ENCODE results near the gene VAMP2.

VAMP2 gene

GRCh38 chr17:8158267-8159031, 4.3 kb downstream of the VAMP2 start:
- TF ChIP-seq ZFP30 (CRISPR knock-in tag; IDR thresholded peaks at IDR 0.05) (no peak), ARNTL (CRISPR knock-in tag; IDR thresholded peaks at IDR 0.05; ENCODE audit: borderline replicate concordance, low read depth) (no peak), BACH2 (CRISPR knock-in tag; IDR thresholded peaks at IDR 0.05; ENCODE audit: borderline replicate concordance) (no peak), ISL1 (CRISPR knock-in tag; IDR thresholded peaks at IDR 0.05) (no peak), CSDC2 (CRISPR knock-in tag; IDR thresholded peaks at IDR 0.05) (no peak), GLIS3 (CRISPR knock-in tag; IDR thresholded peaks at IDR 0.05) (no peak), PATZ1 (CRISPR knock-in tag; IDR thresholded peaks at IDR 0.05; ENCODE audit: borderline replicate concordance) (no peak), TCF4 (CRISPR knock-in tag; IDR thresholded peaks at IDR 0.05; ENCODE audit: borderline replicate concordance) (no peak), RARB (CRISPR knock-in tag; IDR thresholded peaks at IDR 0.05) (no peak), POU6F1 (CRISPR knock-in tag; IDR thresholded peaks at IDR 0.05; ENCODE audit: borderline replicate concordance, low read depth) (no peak)
- peak; percentile 43 for ATAC-seq

- TF ChIP-seq PPARA (CRISPR knock-in tag; IDR thresholded peaks at IDR 0.05; ENCODE audit: borderline replicate concordance) (no peak), ZFP3 (CRISPR knock-in tag; IDR thresholded peaks at IDR 0.05) (no peak), ARNTL (CRISPR knock-in tag; IDR thresholded peaks at IDR 0.05; ENCODE audit: borderline replicate concordance, low read depth) (peak; percentile 100)
- peak; percentile 66 for ATAC-seq
Measured at GRCh38 chr17:8156246-8156992, 6.3 kb downstream of the VAMP2 start.

GRCh38 chr17:8155996-8156245, 6.8 kb downstream of the VAMP2 start:
- no peak for ATAC-seq
- TF ChIP-seq PPARA (CRISPR knock-in tag; IDR thresholded peaks at IDR 0.05; ENCODE audit: borderline replicate concordance) (no peak), RARB (CRISPR knock-in tag; IDR thresholded peaks at IDR 0.05) (no peak), BACH2 (CRISPR knock-in tag; IDR thresholded peaks at IDR 0.05; ENCODE audit: borderline replicate concordance) (no peak), ARNTL (CRISPR knock-in tag; IDR thresholded peaks at IDR 0.05; ENCODE audit: borderline replicate concordance, low read depth) (no peak), TCF4 (CRISPR knock-in tag; IDR thresholded peaks at IDR 0.05; ENCODE audit: borderline replicate concordance) (no peak), ZNF70 (CRISPR knock-in tag; IDR thresholded peaks at IDR 0.05) (no peak), GLIS3 (CRISPR knock-in tag; IDR thresholded peaks at IDR 0.05) (no peak), ISL1 (CRISPR knock-in tag; IDR thresholded peaks at IDR 0.05) (no peak), CSDC2 (CRISPR knock-in tag; IDR thresholded peaks at IDR 0.05) (no peak), CREB5 (CRISPR knock-in tag; IDR thresholded peaks at IDR 0.05; ENCODE audit: low read depth) (no peak), TOX (CRISPR knock-in tag; IDR thresholded peaks at IDR 0.05; ENCODE audit: borderline replicate concordance) (no peak), PATZ1 (CRISPR knock-in tag; IDR thresholded peaks at IDR 0.05; ENCODE audit: borderline replicate concordance) (no peak), ZFP3 (CRISPR knock-in tag; IDR thresholded peaks at IDR 0.05) (no peak), ZC3H10 (CRISPR knock-in tag; IDR thresholded peaks at IDR 0.05) (no peak), ZNF565 (CRISPR knock-in tag; conservative IDR thresholded peaks at IDR 0.05; ENCODE audit: low read depth) (no peak), CSRNP3 (CRISPR knock-in tag; IDR thresholded peaks at IDR 0.05) (no peak), ZFP30 (CRISPR knock-in tag; IDR thresholded peaks at IDR 0.05) (no peak), OSR1 (CRISPR knock-in tag; IDR thresholded peaks at IDR 0.05) (no peak), ZNF8 (CRISPR knock-in tag; IDR thresholded peaks at IDR 0.05) (no peak)

Data from SK-N-SH treated with all-trans-retinoic acid at 6 μM for 48 hours (cell line).